ENCODE results near the gene TMEM30A. TPM values are rescaled to one million over a fixed set of nuclear protein-coding genes. Genes with fewer than 3 reads are reported as not detected.

Gene TMEM30A
- total RNA-seq, 2 donors from 2014 or later: 47.7 to 59.4 TPM

GRCh38 chr6:75261299-75261698 is 23.3 kb downstream of the TMEM30A start:
- H3K27ac ChIP-seq (ENCODE audit: low read depth, low read length): no peak overlapping the region
- no peaks in the 10 kb centered on the region for H3K9me3 Mint-ChIP-seq
- no peaks in the 10 kb centered on the region for H3K27me3 ChIP-seq (ENCODE audit: control insufficient read depth, insufficient read depth, low read length, poor library complexity, severe bottlenecking)
- TF ChIP-seq CTCF (conservative IDR thresholded peaks at IDR 0.05): no peak
- no peak for DNase-seq
- H3K27me3 Mint-ChIP-seq (ENCODE audit: insufficient read depth): no peaks in the 10 kb centered on the region
- no peak overlapping the region for H3K9ac ChIP-seq (ENCODE audit: extremely low read depth, low read length, poor library complexity, severe bottlenecking)
- no peak overlapping the region for H3K4me3 ChIP-seq (ENCODE audit: low read length)
- no peaks in the 10 kb centered on the region for H3K4me1 ChIP-seq (ENCODE audit: control insufficient read depth, insufficient read depth, low read length)
- peaks cover 6% of the 10 kb centered on the region for H3K4me1 Mint-ChIP-seq
- H3K4me3 Mint-ChIP-seq: no peak overlapping the region
- H3K9me3 ChIP-seq (ENCODE audit: control insufficient read depth, low read length): no peaks in the 10 kb centered on the region
- H3K36me3 Mint-ChIP-seq (ENCODE audit: low read depth): peaks cover 23% of the 10 kb centered on the region
- peaks cover 52% of the 10 kb centered on the region for H3K36me3 ChIP-seq (ENCODE audit: control insufficient read depth, insufficient read depth, low read length)
- WGBS, 2 experiments (ENCODE audit: insufficient coverage in 1 of 2, insufficient read length in 1 of 2): 95% methylated on average over 1 of the region's 1 CpG; no CpG with 5 or more reads in 1 of the 2 experiments
- no peak overlapping the region for H3K27ac Mint-ChIP-seq

- TF ChIP-seq CTCF (conservative IDR thresholded peaks at IDR 0.05): no peak
- no peaks in the 10 kb centered on the region for H3K27me3 Mint-ChIP-seq (ENCODE audit: insufficient read depth)
- no peak overlapping the region for H3K27ac ChIP-seq (ENCODE audit: low read depth, low read length)
- H3K4me3 Mint-ChIP-seq: no peak overlapping the region
- H3K9ac ChIP-seq (ENCODE audit: extremely low read depth, low read length, poor library complexity, severe bottlenecking): no peak overlapping the region
- no peak for DNase-seq
- no peaks in the 10 kb centered on the region for H3K27me3 ChIP-seq (ENCODE audit: control insufficient read depth, insufficient read depth, low read length, poor library complexity, severe bottlenecking)
- H3K27ac Mint-ChIP-seq: no peak overlapping the region
- H3K4me1 ChIP-seq (ENCODE audit: control insufficient read depth, insufficient read depth, low read length): no peaks in the 10 kb centered on the region
- H3K9me3 Mint-ChIP-seq: no peaks in the 10 kb centered on the region
- 100% methylated on average over 1 of the region's 1 CpG for WGBS, 2 experiments (ENCODE audit: insufficient coverage in 1 of 2, insufficient read length in 1 of 2)
- H3K4me3 ChIP-seq (ENCODE audit: low read length): no peak overlapping the region
- H3K36me3 Mint-ChIP-seq (ENCODE audit: low read depth): peaks cover 22% of the 10 kb centered on the region
- H3K36me3 ChIP-seq (ENCODE audit: control insufficient read depth, insufficient read depth, low read length): peaks cover 67% of the 10 kb centered on the region
- H3K4me1 Mint-ChIP-seq: no peaks in the 10 kb centered on the region
- no peaks in the 10 kb centered on the region for H3K9me3 ChIP-seq (ENCODE audit: control insufficient read depth, low read length)
Measured at GRCh38 chr6:75257343-75258087, 27.1 kb downstream of the TMEM30A start.

- TF ChIP-seq CTCF (conservative IDR thresholded peaks at IDR 0.05): no peak
- H3K36me3 Mint-ChIP-seq (ENCODE audit: low read depth): peaks cover 4% of the 10 kb centered on the region
- H3K4me1 Mint-ChIP-seq: peaks cover 25% of the 10 kb centered on the region
- H3K27me3 Mint-ChIP-seq (ENCODE audit: insufficient read depth): no peaks in the 10 kb centered on the region
- no peaks in the 10 kb centered on the region for H3K9me3 ChIP-seq (ENCODE audit: control insufficient read depth, low read length)
- H3K9ac ChIP-seq (ENCODE audit: extremely low read depth, low read length, poor library complexity, severe bottlenecking): no peak overlapping the region
- no peaks in the 10 kb centered on the region for H3K9me3 Mint-ChIP-seq
- no peak overlapping the region for H3K4me3 Mint-ChIP-seq
- H3K36me3 ChIP-seq (ENCODE audit: control insufficient read depth, insufficient read depth, low read length): peaks cover 22% of the 10 kb centered on the region
- H3K4me1 ChIP-seq (ENCODE audit: control insufficient read depth, insufficient read depth, low read length): no peaks in the 10 kb centered on the region
- no peak for DNase-seq
- no peaks in the 10 kb centered on the region for H3K27me3 ChIP-seq (ENCODE audit: control insufficient read depth, insufficient read depth, low read length, poor library complexity, severe bottlenecking)
- no peak overlapping the region for H3K27ac ChIP-seq (ENCODE audit: low read depth, low read length)
- WGBS, 2 experiments (ENCODE audit: insufficient coverage in 1 of 2, insufficient read length in 1 of 2): 89 to 100% methylated on average over 1 to 2 of the region's 2 CpGs
- no peak overlapping the region for H3K27ac Mint-ChIP-seq
- no peak overlapping the region for H3K4me3 ChIP-seq (ENCODE audit: low read length)
Measured at GRCh38 chr6:75250552-75250951, 34.0 kb downstream of the TMEM30A start.

Measured in endodermal cell (in vitro differentiated cells).